ENCODE data around the gene HAS3.

DNA sequence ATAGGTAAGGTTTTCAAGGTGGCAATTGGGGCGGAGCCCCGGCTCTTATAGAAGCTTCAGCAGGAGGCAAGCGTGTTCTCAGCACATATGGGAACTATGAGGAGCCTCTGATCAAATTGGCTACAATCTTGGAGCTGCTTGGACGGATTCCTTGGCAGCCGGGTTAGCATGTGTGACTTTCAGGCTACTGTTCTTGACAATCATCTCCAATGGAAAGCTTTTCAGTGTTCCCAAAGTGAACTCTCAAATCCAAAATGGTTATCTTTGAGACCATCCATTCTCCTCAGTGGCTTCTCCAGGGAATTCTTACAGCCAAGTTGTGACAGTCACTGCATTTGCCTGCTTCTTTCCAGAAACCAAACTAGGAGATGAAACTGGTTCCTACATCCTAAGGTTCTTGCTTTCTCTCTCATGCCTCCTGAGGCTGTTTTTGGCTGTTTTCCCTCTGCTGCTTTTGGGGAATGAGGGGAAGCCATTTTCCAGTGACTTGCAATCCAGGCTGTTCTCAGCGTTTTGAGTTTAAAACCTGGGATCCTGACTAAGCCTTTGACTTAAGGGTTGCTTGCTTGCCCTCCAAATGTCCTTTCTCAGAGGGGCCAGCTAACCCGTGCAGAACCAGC lies 10.9 kb downstream of the HAS3 start:
- TF ChIP-seq EZH2 (IDR thresholded peaks at IDR 0.05), result no peak
- TF ChIP-seq, protein P1, sequence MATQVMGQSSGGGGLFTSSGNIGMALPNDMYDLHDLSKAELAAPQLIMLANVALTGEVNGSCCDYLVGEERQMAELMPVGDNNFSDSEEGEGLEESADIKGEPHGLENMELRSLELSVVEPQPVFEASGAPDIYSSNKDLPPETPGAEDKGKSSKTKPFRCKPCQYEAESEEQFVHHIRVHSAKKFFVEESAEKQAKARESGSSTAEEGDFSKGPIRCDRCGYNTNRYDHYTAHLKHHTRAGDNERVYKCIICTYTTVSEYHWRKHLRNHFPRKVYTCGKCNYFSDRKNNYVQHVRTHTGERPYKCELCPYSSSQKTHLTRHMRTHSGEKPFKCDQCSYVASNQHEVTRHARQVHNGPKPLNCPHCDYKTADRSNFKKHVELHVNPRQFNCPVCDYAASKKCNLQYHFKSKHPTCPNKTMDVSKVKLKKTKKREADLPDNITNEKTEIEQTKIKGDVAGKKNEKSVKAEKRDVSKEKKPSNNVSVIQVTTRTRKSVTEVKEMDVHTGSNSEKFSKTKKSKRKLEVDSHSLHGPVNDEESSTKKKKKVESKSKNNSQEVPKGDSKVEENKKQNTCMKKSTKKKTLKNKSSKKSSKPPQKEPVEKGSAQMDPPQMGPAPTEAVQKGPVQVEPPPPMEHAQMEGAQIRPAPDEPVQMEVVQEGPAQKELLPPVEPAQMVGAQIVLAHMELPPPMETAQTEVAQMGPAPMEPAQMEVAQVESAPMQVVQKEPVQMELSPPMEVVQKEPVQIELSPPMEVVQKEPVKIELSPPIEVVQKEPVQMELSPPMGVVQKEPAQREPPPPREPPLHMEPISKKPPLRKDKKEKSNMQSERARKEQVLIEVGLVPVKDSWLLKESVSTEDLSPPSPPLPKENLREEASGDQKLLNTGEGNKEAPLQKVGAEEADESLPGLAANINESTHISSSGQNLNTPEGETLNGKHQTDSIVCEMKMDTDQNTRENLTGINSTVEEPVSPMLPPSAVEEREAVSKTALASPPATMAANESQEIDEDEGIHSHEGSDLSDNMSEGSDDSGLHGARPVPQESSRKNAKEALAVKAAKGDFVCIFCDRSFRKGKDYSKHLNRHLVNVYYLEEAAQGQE (IDR thresholded peaks at IDR 0.05; ENCODE audit: low read depth), result no peak
- TF ChIP-seq SP1 (IDR thresholded peaks at IDR 0.05; ENCODE audit: low read depth), result no peak

All from HCT116 (cell line).